Lung (tissue), 12 donors: ENCODE results near the gene PRKACB. TPM values are rescaled to one million over a fixed set of nuclear protein-coding genes. Genes with fewer than 3 reads are reported as not detected.

Experiments used
- ATAC-seq: fragments of 200-7000 bp; cut with Tn5 transposase; one replicate; pipeline ENCODE4 v1.9.1; 2020; ENCODE audit warnings: moderate number of reproducible peaks; ENCODE audit not compliant: insufficient read depth, low FRiP score
- DNase-seq, 3 donors: peaks; one replicate each; pipeline ENCODE4 v3.0.0-alpha.2; 2013 to 2017
- H3K27ac ChIP-seq, 2 donors: one replicate each; pipeline ENCODE4 v1.5.1; 2013; ENCODE audit warnings: mild to moderate bottlenecking in 2 of 2, moderate library complexity in 2 of 2, control low read depth in 1 of 2, inconsistent platforms in 1 of 2, low read depth in 1 of 2, low read length in 1 of 2
- H3K27me3 ChIP-seq, 3 donors: one replicate each; pipeline ENCODE4 v1.5.1; 2013; ENCODE audit warnings: low read length in 2 of 3; ENCODE audit not compliant: control insufficient read depth in 3 of 3, insufficient read depth in 3 of 3
- H3K36me3 ChIP-seq, 4 donors: one replicate each; pipeline ENCODE4 v1.5.1; 2013; ENCODE audit warnings: low read length in 4 of 4, mild to moderate bottlenecking in 1 of 4, moderate library complexity in 1 of 4; ENCODE audit not compliant: control insufficient read depth in 4 of 4, insufficient read depth in 4 of 4
- H3K4me1 ChIP-seq, 5 donors: one replicate each; pipeline ENCODE4 v1.5.1; 2013; ENCODE audit warnings: low read length in 5 of 5, mild to moderate bottlenecking in 2 of 5, moderate library complexity in 1 of 5; ENCODE audit not compliant: control insufficient read depth in 5 of 5, insufficient read depth in 5 of 5
- H3K4me3 ChIP-seq: one replicate; pipeline ENCODE4 v1.5.1; 2013; ENCODE audit warnings: mild to moderate bottlenecking, control low read depth, moderate library complexity
- H3K9ac ChIP-seq, 2 donors: one replicate each; pipeline ENCODE4 v1.5.1; 2013; ENCODE audit warnings: low read length in 2 of 2, control low read depth in 1 of 2; ENCODE audit not compliant: insufficient read depth in 1 of 2
- H3K9me3 ChIP-seq, 4 donors: one replicate each; pipeline ENCODE4 v1.5.1; 2013; ENCODE audit warnings: low read length in 3 of 4, mild to moderate bottlenecking in 1 of 4, moderate library complexity in 1 of 4; ENCODE audit not compliant: control insufficient read depth in 4 of 4, insufficient read depth in 3 of 4
- WGBS, 2 donors: extraction: QIAGEN DNeasy Blood & Tissue Kit; methylation state at CpG; one replicate each; pipeline ENCODE4 v1.1.7; 2013; 5-methylcytosine and 5-hydroxymethylcytosine counted together
- polyA plus RNA-seq, 2 donors: library from polyadenylated mRNA; stranded (reverse); fragments of 200-250 nt; gene quantifications; one replicate each; pipeline ENCODE4 v1.2.1, GENCODE V29; 2013
- total RNA-seq, 2 donors: library from RNA; depleted of rRNA in 1 of 2; stranded (reverse); fragments of >200 nt in 1 of 2; gene quantifications; one replicate each; pipeline ENCODE4 v1.2.1, GENCODE V29; 2014 to 2021
- TF ChIP-seq, protein P1 (sequence below): IDR thresholded peaks from 2 replicates; pipeline ENCODE4 v1.5.1; 2012; ENCODE audit warnings: mild to moderate bottlenecking; ENCODE audit errors: control extremely low read depth, extremely low read depth
- donor health status: control.
- donor health status: control.
- donor health status: Bipolar disorder and iron deficiency.
- donor health status: healthy.
- donor health status: DM: yes; HTN: yes; CAD: no.

Gene PRKACB
- total and polyA plus RNA-seq, 4 donors = 4.2 to 43.1 (median 11.4) TPM

DNA sequence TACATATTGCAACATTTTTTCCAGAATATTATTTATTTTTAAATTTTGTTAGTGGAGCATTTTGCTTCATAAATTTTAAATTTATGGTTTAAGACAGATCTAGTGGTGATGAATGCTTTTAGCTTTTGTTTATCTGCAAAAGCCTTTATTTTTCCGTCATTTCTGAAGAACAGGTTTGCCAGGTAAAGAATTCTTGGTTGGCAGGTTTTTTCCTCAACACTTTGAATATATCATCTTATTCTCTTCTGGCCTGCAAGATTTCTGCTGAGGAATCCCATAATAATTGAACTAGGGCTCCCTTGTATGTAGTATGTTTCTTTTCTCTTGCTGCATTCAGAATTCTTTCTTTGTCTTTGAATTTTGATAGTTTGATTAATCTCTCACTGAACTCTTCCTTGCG is 106.6 kb downstream of the PRKACB start:
- Histone ChIP-seq H3K27me3 (no peaks in the 10 kb centered on the region), H3K9ac (no peak overlapping the region), H3K4me1 (peaks cover 0 to 5% (median 0%) of the 10 kb centered on the region in 5 donors), H3K27ac (no peak overlapping the region), H3K9me3 (peaks cover 0 to 3% (median 0%) of the 10 kb centered on the region in 4 donors), H3K4me3 (no peak overlapping the region), H3K36me3 (no peaks in the 10 kb centered on the region)
- no peak for DNase-seq
- TF ChIP-seq, protein P1, sequence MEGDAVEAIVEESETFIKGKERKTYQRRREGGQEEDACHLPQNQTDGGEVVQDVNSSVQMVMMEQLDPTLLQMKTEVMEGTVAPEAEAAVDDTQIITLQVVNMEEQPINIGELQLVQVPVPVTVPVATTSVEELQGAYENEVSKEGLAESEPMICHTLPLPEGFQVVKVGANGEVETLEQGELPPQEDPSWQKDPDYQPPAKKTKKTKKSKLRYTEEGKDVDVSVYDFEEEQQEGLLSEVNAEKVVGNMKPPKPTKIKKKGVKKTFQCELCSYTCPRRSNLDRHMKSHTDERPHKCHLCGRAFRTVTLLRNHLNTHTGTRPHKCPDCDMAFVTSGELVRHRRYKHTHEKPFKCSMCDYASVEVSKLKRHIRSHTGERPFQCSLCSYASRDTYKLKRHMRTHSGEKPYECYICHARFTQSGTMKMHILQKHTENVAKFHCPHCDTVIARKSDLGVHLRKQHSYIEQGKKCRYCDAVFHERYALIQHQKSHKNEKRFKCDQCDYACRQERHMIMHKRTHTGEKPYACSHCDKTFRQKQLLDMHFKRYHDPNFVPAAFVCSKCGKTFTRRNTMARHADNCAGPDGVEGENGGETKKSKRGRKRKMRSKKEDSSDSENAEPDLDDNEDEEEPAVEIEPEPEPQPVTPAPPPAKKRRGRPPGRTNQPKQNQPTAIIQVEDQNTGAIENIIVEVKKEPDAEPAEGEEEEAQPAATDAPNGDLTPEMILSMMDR = no peak
- 94 to 96% methylated on average over 2 of the region's 2 CpGs for WGBS, 2 donors
- ATAC-seq = no peak

DNA sequence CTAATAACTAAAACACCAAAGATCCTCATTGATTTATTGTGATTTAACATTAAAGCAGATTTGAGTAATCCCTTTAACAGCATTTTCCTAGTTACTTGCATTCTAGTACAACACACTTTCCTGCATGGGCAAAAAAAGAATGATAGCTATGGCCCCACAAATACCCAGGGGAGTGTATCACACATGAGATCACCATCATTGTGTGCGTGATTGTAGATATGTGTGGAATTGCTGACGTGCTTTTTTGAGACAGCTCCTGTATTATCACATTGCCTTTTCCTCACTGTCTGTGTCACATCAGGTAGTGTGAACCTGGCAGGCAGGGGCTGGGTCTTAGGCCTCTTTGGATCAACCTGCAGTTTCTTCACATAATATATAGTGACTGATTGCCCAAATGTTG is 109.0 kb downstream of the PRKACB start:
- H3K9ac ChIP-seq = no peak overlapping the region
- no peak overlapping the region for H3K4me3 ChIP-seq
- H3K36me3 ChIP-seq = no peaks in the 10 kb centered on the region
- H3K9me3 ChIP-seq = peaks cover 0 to 3% (median 0%) of the 10 kb centered on the region in 4 donors
- ATAC-seq = no peak
- no peaks in the 10 kb centered on the region for H3K27me3 ChIP-seq
- WGBS, 2 donors = 96% methylated on average over 2 of the region's 2 CpGs
- TF ChIP-seq, protein P1 = no peak
- no peak for DNase-seq
- H3K27ac ChIP-seq = no peak overlapping the region
- H3K4me1 ChIP-seq = peaks cover 0 to 5% (median 0%) of the 10 kb centered on the region in 5 donors

DNA sequence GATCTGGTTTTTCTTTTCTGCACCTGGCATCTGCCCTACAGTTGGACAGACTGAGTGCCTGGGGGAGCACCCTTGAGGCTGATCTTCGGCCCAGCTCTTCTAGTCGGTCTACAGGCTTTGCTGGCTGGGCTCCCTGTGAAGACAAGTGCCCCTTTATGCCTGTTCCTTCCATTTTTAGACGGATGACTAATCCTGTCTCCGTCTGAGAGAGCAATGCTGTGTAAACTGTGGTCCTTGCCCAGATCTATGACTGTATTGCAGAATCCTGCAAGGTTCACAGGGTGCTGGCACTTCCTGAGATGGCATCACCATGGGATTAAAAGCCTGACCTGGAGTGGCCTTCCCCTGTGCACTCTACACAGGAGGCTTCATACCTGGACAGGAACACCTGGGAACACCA is 109.8 kb downstream of the PRKACB start:
- WGBS, 2 donors = 44 to 66% methylated on average over 4 of the region's 4 CpGs
- DNase-seq = peak in 2 of 3 donors; percentile 19 to 26

More for the DNA sequence above, 109.8 kb downstream of the PRKACB start:
- no peaks in the 10 kb centered on the region for H3K36me3 ChIP-seq
- TF ChIP-seq, protein P1 = no peak
- H3K9me3 ChIP-seq = peaks cover 0 to 3% (median 0%) of the 10 kb centered on the region in 4 donors
- no peak overlapping the region for H3K9ac ChIP-seq
- peak; percentile 78 for ATAC-seq
- peaks cover 0 to 5% (median 0%) of the 10 kb centered on the region in 5 donors for H3K4me1 ChIP-seq
- H3K27me3 ChIP-seq = no peaks in the 10 kb centered on the region
- H3K27ac ChIP-seq = no peak overlapping the region
- H3K4me3 ChIP-seq = no peak overlapping the region
